G401 (cell line): Measurements from ENCODE around the gene VWA8. TPM values are rescaled to one million over a fixed set of nuclear protein-coding genes. Genes with fewer than 3 reads are reported as not detected.

Source experiments
- DNase-seq: peaks from one replicate; pipeline ENCODE4 v3.0.0-alpha.2; 2015; ENCODE audit warnings: low spot score
- in situ Hi-C: cut with HindIII; loops from 2 replicates; pipeline ENCODE4 v1.10.0; 2016; ENCODE audit warnings: low sequenced_read_pairs, mixed read lengths
- total RNA-seq: library from RNA; depleted of rRNA; stranded (reverse); fragments of >200 nt; shearing (Covaris generic); gene quantifications from 2 replicates; pipeline ENCODE4 v1.2.3, GENCODE V29; 2014

VWA8 gene
- total RNA-seq, 1 experiment from 2014 or later: 19.2 TPM

DNA sequence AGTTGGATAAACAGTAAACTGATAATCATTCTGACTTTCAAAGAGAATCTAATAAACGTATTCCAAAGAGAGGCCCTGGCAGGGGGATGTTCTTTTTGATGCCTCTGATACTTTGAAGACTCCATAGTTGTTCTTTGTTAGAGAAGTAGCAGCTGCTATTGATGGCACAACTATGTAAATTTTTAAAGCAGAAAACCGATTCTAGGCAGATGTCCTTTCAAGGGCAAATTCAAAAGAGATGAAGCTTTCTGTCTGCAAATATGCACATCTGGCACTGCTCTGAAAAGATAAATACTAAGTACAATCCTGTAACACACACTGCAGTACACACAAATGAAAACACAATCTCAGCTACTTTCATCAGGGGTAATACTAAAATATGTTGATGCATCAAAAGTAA, 250.1 kb downstream of the VWA8 start:
- DNase-seq: no peak
- in situ Hi-C loops: no loop called here

DNA sequence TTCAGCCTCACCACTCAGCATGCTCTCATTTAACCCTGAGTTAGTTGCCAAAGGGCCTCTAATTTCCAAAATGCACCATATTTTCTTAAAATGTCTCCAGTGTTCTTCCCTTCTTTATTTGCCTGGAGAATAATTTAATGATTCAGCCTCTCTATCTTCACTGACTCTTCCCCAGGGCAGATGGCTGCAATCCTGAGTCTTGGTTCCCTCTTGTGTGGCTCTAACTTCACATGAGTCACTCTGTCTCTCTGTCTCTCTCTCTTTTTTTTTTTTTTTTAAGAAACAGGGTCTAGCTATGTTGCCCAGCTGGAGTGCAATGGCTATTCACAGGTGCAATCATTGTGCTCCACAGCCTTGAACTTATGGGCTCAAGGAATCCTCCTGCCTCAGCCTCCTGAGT, 251.4 kb downstream of the VWA8 start:
- in situ Hi-C loops: no loop called here
- DNase-seq: no peak

DNA sequence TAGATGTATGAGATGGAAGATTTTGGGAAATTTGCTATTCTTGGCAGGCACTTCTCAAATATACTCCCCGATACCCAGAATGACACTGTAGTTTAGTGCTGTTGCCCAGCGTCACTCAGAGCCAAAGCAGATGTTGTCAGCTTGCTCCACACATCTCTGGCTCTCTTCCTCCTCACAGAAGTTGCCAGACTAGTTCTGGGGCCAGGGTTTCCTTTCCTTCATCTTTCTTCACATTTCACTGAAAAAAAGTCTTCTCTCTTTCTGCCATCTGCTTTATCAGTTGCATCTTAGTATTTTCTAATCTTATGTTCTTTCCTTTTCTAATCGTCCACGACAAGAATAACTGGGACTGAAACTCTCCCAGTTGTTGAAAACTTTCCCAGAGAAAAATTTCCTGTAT, 252.2 kb downstream of the VWA8 start:
- DNase-seq: no peak
- in situ Hi-C loops: no loop called here

DNA sequence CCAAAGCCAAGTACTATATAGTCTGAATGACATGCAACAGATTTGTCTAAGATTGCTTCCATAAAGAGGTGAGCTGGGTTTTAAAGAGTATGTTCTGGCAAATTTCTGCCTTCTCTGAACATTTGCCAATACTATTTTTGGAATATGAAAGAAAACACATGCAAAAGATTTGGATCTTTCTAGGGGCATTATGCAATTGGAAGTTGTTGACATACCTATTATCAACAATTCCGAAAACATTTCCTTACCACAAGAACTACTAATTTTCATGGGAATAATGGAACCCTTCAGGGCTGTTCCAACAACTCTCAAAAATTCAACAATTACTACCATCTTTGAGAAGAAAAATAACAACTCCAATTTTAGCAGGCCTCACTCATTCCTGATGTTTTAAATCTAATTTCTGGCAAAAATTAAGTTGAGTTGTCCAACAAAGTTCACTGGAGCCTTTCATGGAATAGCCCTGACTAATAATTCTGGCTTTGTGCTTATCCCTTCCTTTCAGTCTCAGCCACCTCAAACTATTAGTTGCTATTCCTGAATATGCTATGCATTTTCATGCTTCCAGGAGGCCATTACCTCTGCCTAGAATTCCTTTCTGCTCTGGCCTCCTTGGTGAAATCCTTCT, 253.6 kb downstream of the VWA8 start:
- in situ Hi-C loops: no loop called here
- peak; percentile 14 for DNase-seq

DNA sequence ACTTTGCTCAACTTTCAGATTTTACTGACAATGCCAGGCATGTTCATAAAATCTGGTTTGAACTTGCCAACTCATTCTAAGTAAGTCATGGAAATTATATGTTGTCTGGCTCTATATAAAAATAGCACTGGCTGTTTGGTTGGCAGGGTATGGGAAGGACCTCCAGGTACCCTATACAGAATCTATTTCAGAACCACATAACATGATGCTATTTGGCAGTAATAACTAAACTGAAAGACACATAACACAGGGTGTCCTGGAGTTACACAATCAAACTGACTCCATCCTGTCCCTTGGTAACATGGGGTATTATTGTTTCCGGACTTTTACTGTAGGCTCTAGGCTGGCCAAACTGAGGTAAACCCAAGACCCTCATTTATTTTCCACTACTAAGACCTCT, 254.8 kb downstream of the VWA8 start:
- no peak for DNase-seq
- in situ Hi-C loops: no loop called here

DNA sequence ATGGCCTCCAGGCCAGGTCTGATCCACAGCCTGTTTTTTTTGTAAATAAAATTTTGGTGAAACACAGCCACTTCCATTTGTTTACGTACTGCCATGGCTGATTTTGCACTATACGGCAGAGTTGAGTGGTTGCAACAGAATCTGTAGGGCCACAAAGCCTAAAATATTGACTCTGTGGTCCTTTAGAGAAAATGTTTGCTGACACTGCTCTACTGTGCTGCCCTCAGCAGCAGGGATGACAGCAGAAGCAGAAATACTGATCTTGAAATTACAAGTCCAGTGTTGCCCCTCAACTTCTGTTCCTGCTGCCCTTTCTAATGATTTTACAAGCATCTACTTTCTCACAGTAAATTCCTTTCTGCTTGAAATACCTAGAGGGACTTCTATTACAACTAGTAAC, 258.4 kb downstream of the VWA8 start:
- DNase-seq: no peak
- in situ Hi-C loops: no loop called here

DNA sequence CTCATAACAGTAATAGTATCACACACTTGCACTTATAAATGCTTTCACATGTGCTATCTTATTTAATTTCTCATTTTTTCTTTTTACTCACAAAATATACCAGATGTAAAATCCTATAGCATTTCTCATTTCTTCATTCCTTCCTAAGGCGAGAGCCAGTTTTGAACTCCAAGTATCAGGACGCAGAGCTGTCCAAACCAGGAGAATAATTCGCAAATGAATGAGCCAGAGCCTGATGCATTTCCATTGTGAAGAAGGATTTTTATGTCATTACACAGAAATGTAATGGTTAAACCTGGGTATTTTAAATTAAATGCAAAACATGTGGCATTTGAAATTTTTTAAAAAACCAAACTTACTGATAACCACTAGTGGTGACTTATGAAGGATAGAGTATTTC, 259.2 kb downstream of the VWA8 start:
- DNase-seq: no peak
- in situ Hi-C loops: no loop called here

DNA sequence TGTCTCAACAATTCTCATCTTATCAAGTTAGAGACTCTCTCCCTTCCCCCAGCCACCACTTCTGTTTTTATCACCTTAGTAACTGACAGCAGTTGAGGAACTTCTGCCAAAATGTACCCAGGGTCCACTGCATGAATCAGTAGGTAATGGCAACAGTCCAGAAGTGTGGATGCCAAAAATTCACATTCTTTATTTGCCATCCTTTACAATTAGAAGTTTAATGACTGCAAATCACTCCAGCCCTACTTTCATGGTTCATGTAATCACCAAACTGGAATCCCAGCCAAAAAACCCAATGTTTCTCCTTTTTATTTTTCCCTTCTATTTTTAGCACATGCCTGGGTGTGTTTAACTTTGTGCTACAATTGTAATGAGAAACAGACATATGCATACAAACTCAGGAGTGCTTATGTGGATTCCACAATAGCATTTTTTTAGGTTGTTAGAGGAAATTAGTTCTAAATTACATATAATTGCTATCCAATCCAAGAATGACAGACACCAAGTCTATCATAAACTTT, 260.1 kb downstream of the VWA8 start:
- DNase-seq: peak; percentile 49
- in situ Hi-C loops: no loop called here

DNA sequence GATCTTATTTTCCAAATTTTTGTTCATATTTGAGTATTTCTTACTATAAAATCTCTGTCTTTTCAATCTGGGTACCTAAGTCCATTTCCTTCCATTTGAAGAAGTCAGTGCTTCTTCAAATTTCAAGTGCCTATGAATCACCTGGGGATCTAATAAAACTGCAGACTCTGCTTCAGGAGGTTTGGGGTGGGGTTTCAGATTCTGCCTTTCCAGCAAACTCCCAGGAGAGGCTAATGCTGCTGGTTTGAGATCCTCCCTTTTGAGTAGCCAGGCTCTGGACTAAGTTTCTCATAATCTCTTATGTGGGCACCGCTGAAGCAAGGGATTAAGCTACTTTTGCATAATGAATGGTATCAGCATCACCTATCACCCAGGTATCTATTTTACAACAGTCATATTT, 261.1 kb downstream of the VWA8 start:
- DNase-seq: no peak
- in situ Hi-C loops: no loop called here

DNA sequence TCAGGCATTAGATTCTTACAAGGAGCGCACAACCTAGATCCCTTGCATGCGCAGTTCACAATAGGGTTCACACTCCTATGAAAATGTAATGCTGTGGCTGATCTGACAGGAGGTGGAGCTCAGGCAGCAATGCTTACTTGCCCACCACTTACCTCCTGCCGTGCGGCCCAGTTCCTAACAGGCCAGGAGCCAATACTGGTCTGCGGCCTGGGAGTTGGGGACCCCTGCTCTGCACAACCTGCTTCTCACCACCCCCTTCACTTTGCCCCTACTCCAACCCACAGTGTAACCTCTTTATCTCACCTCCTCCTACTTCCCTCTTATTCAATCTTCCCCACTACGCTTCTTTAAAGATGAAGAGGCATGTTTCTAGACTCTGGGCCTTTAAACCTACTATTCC, 263.3 kb downstream of the VWA8 start:
- no peak for DNase-seq
- in situ Hi-C loops: no loop called here

DNA sequence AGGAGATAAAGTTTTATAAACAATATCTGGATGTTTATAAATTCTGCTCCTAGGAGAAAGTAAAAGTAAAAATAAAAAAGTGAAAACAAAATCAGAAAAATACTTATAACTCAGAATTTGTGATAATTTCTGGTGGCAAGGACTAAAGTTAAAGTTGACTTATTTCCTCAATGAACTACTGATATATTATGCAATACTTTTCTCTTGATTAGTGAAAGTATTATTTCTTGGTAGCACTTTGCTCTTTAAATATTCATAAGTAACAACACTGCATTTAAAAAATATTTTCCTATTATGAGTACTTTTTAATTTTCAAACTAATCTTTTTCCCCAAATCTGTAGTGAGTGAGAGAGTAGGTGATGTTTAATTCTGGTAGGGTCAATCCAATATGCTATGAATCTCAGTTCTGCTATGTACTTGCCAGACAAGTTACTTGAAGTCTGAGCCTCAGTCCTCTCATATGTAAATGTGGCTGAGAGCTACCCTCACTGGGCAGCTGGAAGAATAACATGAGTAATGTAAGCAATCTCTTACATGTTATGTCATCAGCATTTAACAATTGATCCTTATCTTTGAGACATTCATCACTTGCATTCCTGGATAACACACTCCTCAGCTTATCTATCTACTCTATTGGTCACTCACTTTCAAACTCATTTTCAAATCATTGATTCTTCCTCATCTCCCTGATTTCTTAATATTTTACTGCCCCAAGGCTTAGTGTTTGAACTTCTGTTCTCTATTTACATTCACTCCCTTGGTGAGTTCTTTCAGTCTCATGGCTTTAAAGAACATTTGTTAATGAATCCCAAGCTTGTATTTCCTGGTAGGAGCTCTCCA, 264.5 kb downstream of the VWA8 start:
- no peak for DNase-seq
- in situ Hi-C loops: no loop called here

DNA sequence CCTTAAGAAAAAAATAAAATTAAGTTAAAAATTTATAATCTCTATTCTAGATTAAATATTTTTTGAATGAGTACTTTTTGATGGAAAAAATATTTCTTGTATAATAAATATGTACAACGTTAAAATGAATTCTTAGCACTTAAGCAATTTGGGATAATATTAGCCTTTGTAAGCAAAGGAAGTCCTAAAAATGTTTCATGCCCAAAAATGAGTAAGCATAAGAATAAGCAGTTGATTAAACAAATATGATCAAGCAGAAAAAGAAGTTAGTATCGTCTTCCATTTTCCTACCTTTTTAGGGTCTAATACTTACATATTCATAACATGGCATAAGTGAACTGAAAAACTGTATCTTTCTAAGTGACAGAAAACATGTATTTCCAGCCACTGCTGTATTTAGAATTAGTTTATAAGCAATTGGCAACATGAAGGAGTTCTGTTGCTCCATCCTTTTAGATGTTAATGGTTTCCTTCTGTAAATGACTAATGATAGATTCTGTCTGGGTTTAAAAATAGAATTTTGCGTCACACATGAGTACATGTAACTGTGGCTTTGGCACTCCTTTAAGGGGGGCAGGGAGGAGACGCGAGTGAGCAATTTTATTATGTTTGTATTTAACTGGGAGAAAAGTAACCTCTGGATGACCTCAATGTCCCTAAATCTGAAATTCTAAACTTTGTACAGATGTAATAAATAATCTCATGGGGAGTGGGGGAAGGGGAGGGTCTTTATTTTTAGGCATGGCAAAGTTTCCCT, 266.2 kb downstream of the VWA8 start:
- no peak for DNase-seq
- in situ Hi-C loops: no loop called here

DNA sequence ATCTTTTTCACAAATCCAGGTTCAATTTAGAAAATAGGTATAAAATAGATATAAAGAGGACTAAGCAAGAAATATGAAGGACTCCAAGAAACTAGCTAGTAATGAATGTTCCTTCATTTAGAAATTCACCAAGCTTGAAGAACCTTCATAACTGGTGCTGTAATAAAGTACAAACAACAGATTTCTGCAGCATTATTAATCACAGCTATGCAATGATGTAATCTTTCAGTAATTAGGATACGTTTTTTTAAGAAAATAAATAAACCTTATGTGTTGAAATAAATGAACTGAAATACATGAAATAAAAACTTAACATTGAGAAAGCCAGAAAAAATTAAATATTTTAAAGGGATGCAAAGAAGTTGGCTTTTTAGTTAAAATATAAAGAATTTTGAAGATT, 267.5 kb downstream of the VWA8 start:
- in situ Hi-C loops: no loop called here
- no peak for DNase-seq

DNA sequence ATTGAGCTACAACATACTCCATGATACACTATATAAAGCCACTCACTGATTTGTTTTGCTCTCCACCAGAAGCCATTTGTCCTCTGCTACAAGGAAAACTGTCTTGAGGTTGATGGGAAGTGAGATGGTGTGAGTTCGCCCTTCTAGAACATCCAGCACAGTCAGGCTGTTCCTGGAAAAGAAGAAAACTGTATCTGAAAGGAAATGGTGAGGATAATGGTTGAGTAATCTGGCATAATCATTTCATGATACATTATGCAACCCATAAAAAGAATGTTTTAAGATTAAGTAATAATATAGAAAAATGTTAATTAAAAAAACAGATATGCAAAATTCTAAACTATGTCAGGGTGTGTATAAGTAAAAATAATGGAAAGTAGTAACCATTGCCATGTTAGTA, 269.6 kb downstream of the VWA8 start:
- DNase-seq: no peak
- in situ Hi-C loops: no loop called here

DNA sequence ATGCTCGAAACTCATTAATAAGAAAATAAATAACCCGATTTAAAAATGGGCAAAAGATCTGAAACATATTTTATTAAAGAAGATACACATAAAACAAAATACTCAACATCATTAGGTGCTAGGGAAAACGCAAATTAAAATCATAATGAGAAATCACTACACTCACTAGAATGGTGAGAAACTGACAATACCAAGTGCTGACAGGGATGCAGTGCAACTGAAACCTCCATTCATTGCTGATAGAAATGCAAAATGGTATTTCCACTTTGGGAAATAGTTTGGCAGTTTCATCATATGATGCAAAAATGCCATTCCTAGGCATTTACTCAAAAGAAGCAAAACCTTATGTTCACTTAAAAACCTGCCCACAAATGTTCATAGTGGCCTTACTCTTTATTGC, 278.1 kb downstream of the VWA8 start:
- no peak for DNase-seq
- in situ Hi-C loops: no loop called here

DNA sequence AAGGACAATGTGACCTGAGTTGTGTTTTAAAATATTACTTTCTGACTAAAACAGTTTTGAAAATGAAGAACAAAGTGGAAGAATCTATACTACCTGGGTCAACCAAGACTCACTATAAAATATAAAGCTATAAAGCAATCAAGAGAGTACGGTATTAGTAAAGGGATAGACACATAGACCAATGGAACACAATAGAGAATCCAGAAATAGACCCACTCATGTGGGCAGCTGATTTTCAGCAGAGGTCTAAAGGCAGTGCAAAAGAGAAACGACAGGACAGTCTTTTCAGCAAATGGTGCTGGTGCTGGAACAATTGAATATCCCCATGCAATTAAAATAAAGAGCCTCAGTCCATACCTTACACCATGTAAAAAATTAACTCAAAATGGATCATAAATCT, 278.9 kb downstream of the VWA8 start:
- no peak for DNase-seq
- in situ Hi-C loops: no loop called here

DNA sequence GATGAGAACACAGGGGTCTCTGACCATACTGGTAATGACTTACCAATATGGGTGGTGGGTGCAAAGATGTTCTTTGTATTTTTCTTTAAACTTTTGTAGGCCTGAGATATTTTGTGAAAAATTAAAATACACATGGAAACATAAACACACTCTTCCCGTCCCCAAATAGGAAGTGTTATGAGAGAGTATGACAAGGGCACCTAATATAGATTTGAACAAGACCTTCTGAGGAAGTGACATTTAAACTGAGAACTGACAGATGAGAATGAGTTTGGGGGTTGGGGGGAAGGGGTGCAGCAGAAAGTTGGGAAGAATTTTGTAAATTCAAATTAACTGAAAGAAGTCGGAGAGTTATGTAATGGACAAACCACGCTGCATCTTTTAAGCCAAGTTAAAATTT, 279.3 kb downstream of the VWA8 start:
- no peak for DNase-seq
- in situ Hi-C loops: no loop called here

DNA sequence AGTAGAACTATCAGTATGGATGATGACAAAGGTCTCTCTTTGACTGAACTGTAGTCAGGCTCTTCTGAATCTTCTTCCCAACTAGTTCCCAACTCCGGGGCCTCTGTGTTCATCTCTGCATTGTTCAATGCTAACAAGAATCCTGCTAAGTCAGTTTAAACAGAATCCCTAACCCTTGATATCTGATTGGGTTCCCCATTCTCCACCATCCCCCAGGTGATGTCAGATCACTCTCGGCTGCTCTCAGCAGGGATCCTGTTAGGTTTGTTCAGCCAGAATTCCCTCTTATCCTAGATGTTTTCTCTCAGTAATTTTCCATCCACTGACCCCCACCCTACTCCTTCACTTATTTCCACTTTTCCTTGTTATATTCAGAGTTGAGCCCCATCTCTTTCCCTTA, 280.0 kb downstream of the VWA8 start:
- no peak for DNase-seq
- in situ Hi-C loops: no loop called here

DNA sequence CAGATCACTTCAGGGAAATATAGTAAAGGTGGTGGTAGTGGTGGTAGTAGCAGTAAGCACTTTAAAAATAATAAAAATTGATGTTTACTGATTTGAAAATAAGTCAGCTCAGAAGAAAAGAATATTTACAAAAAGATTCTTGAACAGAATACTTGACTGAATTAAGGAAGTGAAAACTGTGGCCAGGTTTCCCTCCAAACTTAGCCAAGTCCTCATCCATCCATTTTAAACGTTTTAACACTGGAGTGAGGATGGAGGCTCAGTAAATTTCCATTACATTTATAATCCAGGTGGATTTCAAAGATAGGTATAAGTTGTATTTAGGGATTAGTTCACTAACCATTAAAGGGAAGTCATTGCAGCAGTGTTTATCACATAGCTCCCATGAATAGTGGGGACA, 282.1 kb downstream of the VWA8 start:
- no peak for DNase-seq
- in situ Hi-C loops: no loop called here

DNA sequence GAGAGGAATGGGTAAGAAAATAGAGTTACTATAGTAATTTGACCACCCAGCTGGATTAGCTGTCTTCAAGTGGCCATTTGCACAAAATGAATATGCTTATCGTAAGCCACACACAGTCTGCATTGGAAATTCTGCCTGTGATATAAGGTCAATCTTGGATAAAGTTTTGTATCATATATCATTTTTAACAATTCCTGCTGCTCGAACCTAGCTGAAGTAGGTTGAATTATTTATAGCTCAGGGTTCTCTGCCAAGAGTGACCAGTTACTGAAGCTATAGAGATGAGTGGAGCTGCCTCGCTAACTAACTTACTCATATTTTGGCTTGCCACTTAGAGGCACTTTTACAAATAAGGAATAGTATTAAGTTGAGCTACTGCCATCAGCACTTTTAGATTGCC, 282.7 kb downstream of the VWA8 start:
- DNase-seq: peak; percentile 15
- in situ Hi-C loops: no loop called here
